Heart right ventricle (tissue), 16 donors: ENCODE data around the gene NECTIN1. TPM values are rescaled to one million over a fixed set of nuclear protein-coding genes. Genes with fewer than 3 reads are reported as not detected.

Experiments
- ATAC-seq, 8 donors: fragments of 200-7000 bp; cut with Tn5 transposase; one replicate each; pipeline ENCODE4 v1.9.1; 2020; ENCODE audit warnings: mild to moderate bottlenecking in 8 of 8, moderate library complexity in 8 of 8, moderate number of reproducible peaks in 1 of 8
- DNase-seq, 2 donors: peaks; one replicate each; pipeline ENCODE4 v3.0.0-alpha.2; 2020
- H3K27ac ChIP-seq, 10 donors: fragments of 200-600 bp; sonication (generic) in 2 of 10; one replicate each; pipeline versions ENCODE4 v1.5.0 to v1.8.0; 2020 to 2022; ENCODE audit warnings: mild to moderate bottlenecking in 3 of 10
- H3K27me3 ChIP-seq, 7 donors: fragments of 200-600 bp; one replicate each; pipeline ENCODE4 v1.8.0; 2021 to 2022; ENCODE audit warnings: mild to moderate bottlenecking in 2 of 7
- H3K36me3 ChIP-seq, 9 donors: fragments of 200-600 bp; sonication (generic) in 1 of 9; one replicate each; pipeline versions ENCODE4 v1.5.0 to v1.8.0; 2020 to 2022; ENCODE audit warnings: mild to moderate bottlenecking in 2 of 9
- H3K4me1 ChIP-seq, 9 donors: fragments of 200-600 bp; sonication (generic) in 1 of 9; one replicate each; pipeline versions ENCODE4 v1.5.0 to v1.8.0; 2020 to 2022; ENCODE audit warnings: mild to moderate bottlenecking in 4 of 9
- H3K4me3 ChIP-seq, 10 donors: fragments of 200-600 bp; sonication (generic) in 2 of 10; one replicate each; pipeline versions ENCODE4 v1.5.0 to v1.8.0; 2020 to 2022; ENCODE audit warnings: mild to moderate bottlenecking in 7 of 10, moderate library complexity in 2 of 10
- H3K9me3 ChIP-seq, 11 donors: fragments of 200-600 bp in 10 of 11; sonication (generic) in 2 of 11; one replicate each; pipeline versions ENCODE4 v1.5.0 to v1.8.0; 2013 to 2022; ENCODE audit warnings: mild to moderate bottlenecking in 2 of 11, control low read depth in 1 of 11, moderate library complexity in 1 of 11
- WGBS, 2 donors: extraction: QIAGEN DNeasy Blood & Tissue Kit; methylation state at CpG; one replicate each; pipeline ENCODE4 v1.1.7; 2013; ENCODE audit warnings: inconsistent platforms in 1 of 2; 5-methylcytosine and 5-hydroxymethylcytosine counted together
- intact Hi-C, 10 donors: fragments of 100-400 bp; cut with DNase I; formaldehyde crosslinking; loops; one replicate each; pipeline versions ENCODE4 v1.11.1 to v1.14.2; 2022
- polyA plus RNA-seq, 2 donors: library from polyadenylated mRNA; stranded (reverse); fragments of 200-250 nt; gene quantifications; one replicate each; pipeline ENCODE4 v1.2.3, GENCODE V29; 2013
- total RNA-seq, 10 donors: library from RNA; stranded (reverse); fragmentation: NEBNext Ultra II Directional in 3 of 10; extraction: Animal tissue kit (Norgen Biotek cat#: 25700) in 3 of 10; gene quantifications; one replicate each; pipeline versions ENCODE4 v1.2.1 to v1.2.4, GENCODE V29; 2021 to 2023
- TF ChIP-seq, protein P1 (sequence below), 9 donors: fragments of 200-600 bp; sonication (generic) in 2 of 9; IDR thresholded peaks; one replicate each; pipeline versions ENCODE4 v1.5.0 to v1.8.0; 2021 to 2022; ENCODE audit warnings: antibody characterized with exemption in 9 of 9, mild to moderate bottlenecking in 5 of 9, moderate library complexity in 1 of 9
- donor health status: Arrhythmogenic right ventricular cardiomyopathy.
- donor health status: ischemic (EF 13 %, LVEDD 7.1; RV severe dilation, severe dysfunction).
- donor health status: healthy with polysubstance abuse.
- donor health status: DM: no; HTN: yes; CAD: no.
- donor health status: DM: no; HTN: no; CAD: no.
- donor health status: ischemic (EF 25% LVEDD 6.9; RV normal size, moderate dysfunction).
- donor health status: ischemic (EF 25% LVEDD 5.7; RV mildly dilated, moderate dysfunction).
- donor health status: healthy.
- donor health status: DM: yes; HTN: yes; CAD: no.
- donor health status: Ischemic cardiomyopathy.
- donor health status: ischemic (EF 35%, LVEDD 5.7; RV mildly dilated, moderate dysfunction).
- donor health status: nonischemic (EF 11% LVEDD 7.7; RV severe dilation, severe dysfunction).
- donor health status: DM: yes; HTN: yes; CAD: no.
- donor health status: PGD.
- donor health status: ischemic (EF 29% LVEDD 5.4; RV normal size, mild dysfunction).
- donor health status: nonischemic (EF 23%, LVEDD 6.1; RV moderate dilation, normal function).

The NECTIN1 gene
- total and polyA plus RNA-seq, 12 donors: 4.0 to 22.8 (median 10.4) TPM

DNA sequence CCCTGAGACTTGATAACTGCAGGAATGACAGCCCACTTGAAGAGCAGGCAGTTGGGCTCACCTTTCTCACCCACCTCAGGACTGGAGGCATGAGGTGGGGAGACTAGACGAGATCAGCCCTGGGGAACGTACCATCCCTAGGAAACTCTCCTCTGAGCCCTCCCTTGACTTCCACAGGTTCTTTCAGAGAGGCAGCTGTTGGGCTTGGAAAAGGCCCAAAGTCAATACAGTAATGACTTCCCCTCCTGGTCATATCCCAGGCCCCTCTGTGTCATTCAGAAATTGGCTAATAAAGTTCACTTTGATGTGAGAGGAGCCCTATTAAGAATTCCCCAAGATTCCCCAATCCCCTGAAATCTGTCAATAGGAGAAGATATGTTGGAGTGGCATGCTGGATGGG, 5.8 kb upstream of the NECTIN1 start:
- WGBS, 2 donors: 37 to 74% methylated on average over 2 of the region's 2 CpGs
- Histone ChIP-seq H3K9me3 (peaks cover 0 to 6% (median 0%) of the 10 kb centered on the region in 11 donors), H3K27ac (no peak overlapping the region), H3K36me3 (no peaks in the 10 kb centered on the region), H3K4me1 (peaks cover 0 to 7% (median 5%) of the 10 kb centered on the region in 9 donors), H3K27me3 (peaks cover 0 to 18% (median 0%) of the 10 kb centered on the region in 7 donors), H3K4me3 (no peak overlapping the region)
- TF ChIP-seq, protein P1, sequence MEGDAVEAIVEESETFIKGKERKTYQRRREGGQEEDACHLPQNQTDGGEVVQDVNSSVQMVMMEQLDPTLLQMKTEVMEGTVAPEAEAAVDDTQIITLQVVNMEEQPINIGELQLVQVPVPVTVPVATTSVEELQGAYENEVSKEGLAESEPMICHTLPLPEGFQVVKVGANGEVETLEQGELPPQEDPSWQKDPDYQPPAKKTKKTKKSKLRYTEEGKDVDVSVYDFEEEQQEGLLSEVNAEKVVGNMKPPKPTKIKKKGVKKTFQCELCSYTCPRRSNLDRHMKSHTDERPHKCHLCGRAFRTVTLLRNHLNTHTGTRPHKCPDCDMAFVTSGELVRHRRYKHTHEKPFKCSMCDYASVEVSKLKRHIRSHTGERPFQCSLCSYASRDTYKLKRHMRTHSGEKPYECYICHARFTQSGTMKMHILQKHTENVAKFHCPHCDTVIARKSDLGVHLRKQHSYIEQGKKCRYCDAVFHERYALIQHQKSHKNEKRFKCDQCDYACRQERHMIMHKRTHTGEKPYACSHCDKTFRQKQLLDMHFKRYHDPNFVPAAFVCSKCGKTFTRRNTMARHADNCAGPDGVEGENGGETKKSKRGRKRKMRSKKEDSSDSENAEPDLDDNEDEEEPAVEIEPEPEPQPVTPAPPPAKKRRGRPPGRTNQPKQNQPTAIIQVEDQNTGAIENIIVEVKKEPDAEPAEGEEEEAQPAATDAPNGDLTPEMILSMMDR (IDR thresholded peaks at IDR 0.05): no peak
- no peak for DNase-seq
- intact Hi-C loops: loop anchor here in 3 of 10 donors (5.0 to 10.0 kb wide), 3 partner anchors 67 to 370 kb away; no protein-coding TSS in a partner anchor
- no peak for ATAC-seq

- no peak overlapping the region for H3K27ac ChIP-seq
- TF ChIP-seq, protein P1 (IDR thresholded peaks at IDR 0.05): no peak
- no peaks in the 10 kb centered on the region for H3K36me3 ChIP-seq
- peaks cover 0 to 14% (median 0%) of the 10 kb centered on the region in 7 donors for H3K27me3 ChIP-seq
- ATAC-seq (no peak), DNase-seq (no peak)
- H3K9me3 ChIP-seq: peaks cover 0 to 6% (median 0%) of the 10 kb centered on the region in 11 donors
- intact Hi-C loops: loop anchor here in 3 of 10 donors (5.0 to 10.0 kb wide), 3 partner anchors 64 to 374 kb away; no protein-coding TSS in a partner anchor
- peaks cover 3 to 36% (median 32%) of the 10 kb centered on the region in 9 donors for H3K4me1 ChIP-seq
- H3K4me3 ChIP-seq: no peak overlapping the region
- WGBS, 2 donors: 87 to 92% methylated on average over 6 of the region's 6 CpGs
Measured at GRCh38 chr11:119730789-119731386, 1.9 kb upstream of the NECTIN1 start.

- intact Hi-C loops: loop anchor here in 9 of 10 donors (2.0 to 10.0 kb wide), 11 partner anchors 43 to 377 kb away; no protein-coding TSS in a partner anchor
- Histone ChIP-seq H3K4me3 (peak overlapping the region; percentile 64 to 93 (median 80)), H3K36me3 (no peaks in the 10 kb centered on the region), H3K9me3 (peaks cover 0 to 6% (median 0%) of the 10 kb centered on the region in 11 donors), H3K4me1 (peaks cover 3 to 36% (median 32%) of the 10 kb centered on the region in 9 donors), H3K27me3 (peaks cover 0 to 14% (median 0%) of the 10 kb centered on the region in 7 donors), H3K27ac (peak overlapping the region in 9 of 10 donors; percentile 75 to 91 (median 86))
- DNase-seq (peak; percentile 72 to 79), ATAC-seq (peak; percentile 48 to 79 (median 73))
- 20 to 31% methylated on average over 21 of the region's 21 CpGs for WGBS, 2 donors
- TF ChIP-seq, protein P1 (IDR thresholded peaks at IDR 0.05): no peak
Measured at GRCh38 chr11:119729951-119730613, 1.1 kb upstream of the NECTIN1 start.

DNA sequence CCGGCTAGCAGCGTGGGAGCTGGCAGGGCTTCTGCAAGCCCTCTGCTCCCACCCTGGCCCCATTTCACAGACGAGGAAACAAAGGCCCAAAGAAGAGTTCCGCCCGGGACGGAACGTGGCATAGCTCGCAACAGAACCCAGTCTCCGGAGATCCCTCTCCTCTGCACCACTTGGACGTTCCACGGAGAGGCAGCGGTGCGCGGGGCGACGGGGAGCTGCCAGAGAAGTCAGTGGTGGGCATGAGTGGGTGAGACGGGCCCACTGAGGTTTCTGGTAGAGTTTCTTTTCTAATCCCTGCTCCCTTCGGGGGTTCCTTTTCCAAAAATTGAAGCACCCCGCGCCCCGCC, 554 bp upstream of the NECTIN1 start:
- TF ChIP-seq, protein P1 (IDR thresholded peaks at IDR 0.05): peak in 4 of 9 donors; percentile 4 to 43 (median 22)
- Histone ChIP-seq H3K27me3 (peaks cover 0 to 14% (median 0%) of the 10 kb centered on the region in 7 donors), H3K27ac (peak overlapping the region in 9 of 10 donors; percentile 75 to 91 (median 86)), H3K4me1 (peaks cover 3 to 36% (median 32%) of the 10 kb centered on the region in 9 donors), H3K4me3 (peak overlapping the region; percentile 64 to 93 (median 80)), H3K36me3 (no peaks in the 10 kb centered on the region), H3K9me3 (peaks cover 0 to 6% (median 0%) of the 10 kb centered on the region in 11 donors)
- intact Hi-C loops: loop anchor here in 8 of 10 donors (2.0 to 10.0 kb wide), 11 partner anchors 42 to 378 kb away; no protein-coding TSS in a partner anchor
- WGBS, 2 donors: 1 to 2% methylated on average over 21 of the region's 21 CpGs
- no peak for DNase-seq
- peak in 7 of 8 donors; percentile 8 to 49 (median 34) for ATAC-seq
